Measurements from ENCODE around the gene ALDOA.

Gene ALDOA

DNA sequence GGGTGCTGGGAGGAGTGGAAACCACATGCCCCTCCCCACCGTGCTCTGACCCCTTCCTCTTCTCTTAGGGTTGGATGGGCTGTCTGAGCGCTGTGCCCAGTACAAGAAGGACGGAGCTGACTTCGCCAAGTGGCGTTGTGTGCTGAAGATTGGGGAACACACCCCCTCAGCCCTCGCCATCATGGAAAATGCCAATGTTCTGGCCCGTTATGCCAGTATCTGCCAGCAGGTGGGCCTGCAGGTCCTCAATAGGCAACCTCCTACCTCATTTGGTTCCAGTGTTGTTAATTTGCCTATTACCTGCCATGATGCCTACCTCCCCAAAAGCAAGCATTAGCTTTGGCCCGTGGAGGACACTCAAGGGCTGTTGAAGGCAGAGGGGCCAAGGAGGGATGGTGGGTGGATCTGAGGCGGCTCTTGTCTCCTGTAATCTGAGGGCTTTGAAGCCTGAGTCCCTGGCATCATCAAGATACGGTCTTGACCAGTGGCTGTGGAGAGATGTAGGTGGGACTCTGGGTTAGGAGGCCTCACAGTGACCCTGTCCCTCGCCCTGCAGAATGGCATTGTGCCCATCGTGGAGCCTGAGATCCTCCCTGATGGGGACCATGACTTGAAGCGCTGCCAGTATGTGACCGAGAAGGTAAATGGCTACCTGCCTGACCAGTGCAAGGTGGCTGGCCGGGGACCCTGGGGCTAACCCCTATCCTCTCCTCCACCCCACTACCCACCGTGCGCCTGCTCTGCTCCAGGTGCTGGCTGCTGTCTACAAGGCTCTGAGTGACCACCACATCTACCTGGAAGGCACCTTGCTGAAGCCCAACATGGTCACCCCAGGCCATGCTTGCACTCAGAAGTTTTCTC is 3.4 kb downstream of the ALDOA start:
- no peak for DNase-seq (ENCODE audit: insufficient read length, low spot score)
- no peak for FAIRE-seq

DNA sequence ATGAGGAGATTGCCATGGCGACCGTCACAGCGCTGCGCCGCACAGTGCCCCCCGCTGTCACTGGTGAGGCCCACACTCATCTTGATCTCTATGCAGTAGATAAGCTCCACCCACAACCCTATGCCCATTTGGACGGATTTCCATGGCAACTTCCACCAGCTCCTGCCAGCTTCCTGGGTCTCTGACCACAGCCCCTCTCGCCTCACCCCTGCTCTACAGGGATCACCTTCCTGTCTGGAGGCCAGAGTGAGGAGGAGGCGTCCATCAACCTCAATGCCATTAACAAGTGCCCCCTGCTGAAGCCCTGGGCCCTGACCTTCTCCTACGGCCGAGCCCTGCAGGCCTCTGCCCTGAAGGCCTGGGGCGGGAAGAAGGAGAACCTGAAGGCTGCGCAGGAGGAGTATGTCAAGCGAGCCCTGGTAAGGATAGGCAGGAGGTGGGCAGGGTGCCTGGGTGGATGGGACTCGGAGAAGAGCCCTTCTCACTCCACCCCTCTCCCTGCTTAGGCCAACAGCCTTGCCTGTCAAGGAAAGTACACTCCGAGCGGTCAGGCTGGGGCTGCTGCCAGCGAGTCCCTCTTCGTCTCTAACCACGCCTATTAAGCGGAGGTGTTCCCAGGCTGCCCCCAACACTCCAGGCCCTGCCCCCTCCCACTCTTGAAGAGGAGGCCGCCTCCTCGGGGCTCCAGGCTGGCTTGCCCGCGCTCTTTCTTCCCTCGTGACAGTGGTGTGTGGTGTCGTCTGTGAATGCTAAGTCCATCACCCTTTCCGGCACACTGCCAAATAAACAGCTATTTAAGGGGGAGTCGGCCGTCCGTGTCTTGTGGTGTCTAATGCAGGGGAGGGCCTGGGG is 4.3 kb downstream of the ALDOA start:
- FAIRE-seq (no peak), DNase-seq (ENCODE audit: insufficient read length, low spot score) (no peak)

DNA sequence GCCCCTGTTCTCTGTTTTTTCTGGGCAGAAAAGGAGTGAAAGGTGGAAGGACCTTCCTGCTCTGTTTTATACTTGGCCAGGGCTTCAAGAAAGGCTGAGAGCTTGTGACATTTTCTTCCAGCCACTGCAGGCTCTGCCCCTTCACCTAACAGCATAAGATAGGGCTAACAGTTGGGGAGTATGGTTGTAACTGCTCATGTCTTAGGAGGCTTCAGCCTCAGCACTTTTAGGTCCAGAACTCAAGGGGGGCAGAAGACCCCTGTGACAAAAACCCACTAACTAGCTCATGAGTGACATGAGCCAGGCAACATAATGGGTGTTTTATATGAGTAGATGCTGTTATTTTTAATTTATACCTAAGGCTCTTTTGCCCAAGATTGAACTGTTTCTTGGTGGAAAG is 4.9 kb downstream of the ALDOA start:
- no peak for FAIRE-seq
- no peak for DNase-seq (ENCODE audit: insufficient read length, low spot score)

DNA sequence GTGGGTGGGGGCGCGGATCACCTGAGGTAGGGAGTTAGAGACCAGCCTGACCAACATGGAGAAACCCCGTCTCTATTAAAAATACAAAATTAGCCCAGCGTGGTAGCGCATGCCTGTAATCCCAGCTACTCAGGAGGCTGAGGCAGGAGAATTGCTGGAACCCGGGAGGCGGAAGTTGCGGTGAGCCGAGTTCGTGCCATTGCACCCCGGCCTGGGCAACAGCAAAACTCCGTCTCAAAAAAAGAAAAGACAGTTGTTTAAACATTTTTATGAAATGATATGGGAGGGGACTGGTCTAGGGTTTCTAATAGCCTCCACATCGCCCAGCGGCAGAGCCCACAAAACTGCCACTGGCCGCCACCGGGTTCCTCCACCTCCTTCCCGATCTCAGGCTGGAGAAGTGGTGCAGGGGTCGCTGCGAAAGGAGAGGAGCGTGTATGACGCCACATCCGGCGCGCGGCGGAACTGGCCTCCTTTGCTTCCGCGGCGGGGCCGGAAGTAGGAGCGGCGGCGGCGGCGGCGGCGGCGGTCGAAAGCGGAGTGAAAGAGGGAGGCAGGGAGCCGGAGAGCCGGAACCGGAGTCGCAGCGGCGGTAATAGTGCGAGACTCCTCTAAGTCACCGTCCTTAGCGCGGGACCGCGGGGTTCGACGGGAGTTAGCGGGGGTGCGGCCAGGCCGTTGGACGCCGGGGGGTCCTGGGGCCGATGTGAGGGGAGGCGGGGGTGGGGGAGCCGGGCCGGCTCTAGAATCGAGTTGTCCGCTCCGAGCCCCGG is 10.1 kb downstream of the ALDOA start, which contains the start of gene PPP4C:
TSS of gene PPP4C (plus strand) at position 492 of the 773 bp plus-strand sequence. CDS start 384 bp downstream, outside the sequence.
- FAIRE-seq, result peak; percentile 33

GRCh38 chr16:30076276-30076791 is 10.8 kb downstream of the ALDOA start:
- no peak for DNase-seq (ENCODE audit: insufficient read length, low spot score)
- FAIRE-seq, result no peak

More for the DNA sequence above, 10.1 kb downstream of the ALDOA start, which contains the start of gene PPP4C:
- peak; percentile 98 for DNase-seq (ENCODE audit: insufficient read length, low spot score)

GRCh38 chr16:30077656-30078055 is 12.1 kb downstream of the ALDOA start:
- no peak for DNase-seq (ENCODE audit: insufficient read length, low spot score)

GRCh38 chr16:30078744-30079143 is 13.2 kb downstream of the ALDOA start:
- DNase-seq (ENCODE audit: insufficient read length, low spot score) (no peak), FAIRE-seq (no peak)

More at GRCh38 chr16:30077656-30078055, 12.1 kb downstream of the ALDOA start:
- no peak for FAIRE-seq

DNA sequence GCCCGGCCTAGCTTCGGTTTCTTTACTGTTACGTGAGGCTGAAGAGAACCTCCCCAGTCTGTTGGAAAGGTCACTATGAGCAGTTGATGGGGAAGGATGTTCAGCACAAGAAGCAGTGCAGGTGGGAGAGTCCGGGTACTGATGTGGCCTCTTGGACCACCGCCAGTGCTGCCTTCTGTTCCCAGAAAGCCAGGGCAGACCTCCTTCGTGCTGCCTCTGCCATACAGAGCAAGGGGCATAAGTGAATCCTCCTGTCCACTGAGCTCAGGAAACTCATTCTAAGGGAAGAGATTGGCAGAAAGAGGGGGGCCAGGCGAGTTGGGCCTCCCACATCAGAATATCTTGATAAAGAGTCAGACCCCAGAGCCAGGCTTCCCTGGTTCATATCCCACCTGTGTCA is 13.9 kb downstream of the ALDOA start:
- FAIRE-seq, result no peak

GRCh38 chr16:30082545-30083090 is 17.1 kb downstream of the ALDOA start:
- no peak for FAIRE-seq
- DNase-seq (ENCODE audit: insufficient read length, low spot score), result no peak

More for the DNA sequence above, 13.9 kb downstream of the ALDOA start:
- DNase-seq (ENCODE audit: insufficient read length, low spot score), result no peak

DNA sequence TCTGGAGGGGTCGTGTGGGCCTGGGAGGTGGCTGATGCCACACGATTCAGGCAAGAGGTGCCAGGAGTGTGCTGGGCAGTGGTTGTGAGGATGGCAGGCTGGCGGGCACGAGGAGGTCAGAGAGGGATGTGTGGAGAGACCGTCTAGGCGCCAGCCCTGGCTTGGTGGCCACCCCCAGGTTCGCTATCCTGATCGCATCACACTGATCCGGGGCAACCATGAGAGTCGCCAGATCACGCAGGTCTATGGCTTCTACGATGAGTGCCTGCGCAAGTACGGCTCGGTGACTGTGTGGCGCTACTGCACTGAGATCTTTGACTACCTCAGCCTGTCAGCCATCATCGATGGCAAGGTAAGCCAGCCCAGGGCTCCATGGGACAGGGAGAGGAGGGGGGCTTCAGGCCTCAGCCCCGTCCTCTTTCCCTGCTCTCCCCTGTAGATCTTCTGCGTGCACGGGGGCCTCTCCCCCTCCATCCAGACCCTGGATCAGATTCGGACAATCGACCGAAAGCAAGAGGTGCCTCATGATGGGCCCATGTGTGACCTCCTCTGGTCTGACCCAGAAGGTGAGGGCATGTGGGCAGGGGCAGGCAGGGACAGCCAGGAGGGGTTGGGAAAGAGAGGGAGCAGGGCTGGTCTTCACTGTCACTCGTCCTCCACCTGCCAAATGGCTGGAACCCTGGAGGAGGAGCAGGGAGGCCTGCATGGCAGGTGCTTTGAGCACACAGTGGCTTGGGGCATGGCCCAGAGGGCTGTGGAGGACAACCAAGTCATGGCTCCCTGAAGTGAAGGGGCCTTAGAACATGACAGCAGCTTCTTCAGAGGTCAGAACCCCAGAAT is 17.9 kb downstream of the ALDOA start:
- FAIRE-seq, result no peak

DNA sequence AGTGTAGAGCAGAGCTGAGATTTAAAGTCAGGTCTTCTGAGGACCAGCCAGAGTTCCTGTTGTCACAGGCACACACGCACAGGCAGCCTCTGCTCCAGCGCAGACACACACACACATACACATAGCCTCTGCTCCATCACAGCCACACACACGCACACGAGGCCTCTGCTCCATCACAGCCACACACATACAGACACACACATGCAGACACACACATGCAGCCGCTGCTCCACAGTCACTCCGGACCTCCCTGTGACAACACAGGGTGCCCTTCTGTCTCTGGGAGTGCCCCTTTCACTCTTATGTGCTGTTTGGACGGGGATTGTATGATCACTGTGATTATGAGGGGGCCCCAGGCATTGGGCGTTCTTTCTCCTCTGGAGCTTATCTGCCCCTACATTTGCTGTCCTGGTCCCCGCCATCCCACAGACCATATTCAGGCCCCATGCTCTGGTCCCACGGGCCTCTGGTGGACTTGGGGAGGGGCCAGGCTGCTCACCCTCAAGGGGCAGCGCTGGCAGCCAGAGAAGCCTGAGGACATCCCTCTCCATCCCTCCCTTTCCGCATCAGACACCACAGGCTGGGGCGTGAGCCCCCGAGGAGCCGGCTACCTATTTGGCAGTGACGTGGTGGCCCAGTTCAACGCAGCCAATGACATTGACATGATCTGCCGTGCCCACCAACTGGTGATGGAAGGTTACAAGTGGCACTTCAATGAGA is 18.7 kb downstream of the ALDOA start:
- DNase-seq (ENCODE audit: insufficient read length, low spot score) (no peak), FAIRE-seq (no peak)

More for the DNA sequence above, 17.9 kb downstream of the ALDOA start:
- no peak for DNase-seq (ENCODE audit: insufficient read length, low spot score)

- FAIRE-seq, result no peak
- DNase-seq (ENCODE audit: insufficient read length, low spot score), result no peak
These were observed 19.2 kb downstream of the ALDOA start for GRCh38 chr16:30084816-30085159.

- FAIRE-seq, result no peak
- DNase-seq (ENCODE audit: insufficient read length, low spot score), result no peak
These were observed 19.7 kb downstream of the ALDOA start for GRCh38 chr16:30085247-30085646.

- FAIRE-seq, result no peak
- DNase-seq (ENCODE audit: insufficient read length, low spot score), result no peak
These were observed 20.3 kb downstream of the ALDOA start for GRCh38 chr16:30085820-30086219.

- FAIRE-seq (no peak), DNase-seq (ENCODE audit: insufficient read length, low spot score) (no peak)
These were observed 21.0 kb downstream of the ALDOA start for GRCh38 chr16:30086291-30087140.

GRCh38 chr16:30087181-30087898 is 21.8 kb downstream of the ALDOA start:
- DNase-seq (ENCODE audit: insufficient read length, low spot score) (no peak), FAIRE-seq (no peak)

DNA sequence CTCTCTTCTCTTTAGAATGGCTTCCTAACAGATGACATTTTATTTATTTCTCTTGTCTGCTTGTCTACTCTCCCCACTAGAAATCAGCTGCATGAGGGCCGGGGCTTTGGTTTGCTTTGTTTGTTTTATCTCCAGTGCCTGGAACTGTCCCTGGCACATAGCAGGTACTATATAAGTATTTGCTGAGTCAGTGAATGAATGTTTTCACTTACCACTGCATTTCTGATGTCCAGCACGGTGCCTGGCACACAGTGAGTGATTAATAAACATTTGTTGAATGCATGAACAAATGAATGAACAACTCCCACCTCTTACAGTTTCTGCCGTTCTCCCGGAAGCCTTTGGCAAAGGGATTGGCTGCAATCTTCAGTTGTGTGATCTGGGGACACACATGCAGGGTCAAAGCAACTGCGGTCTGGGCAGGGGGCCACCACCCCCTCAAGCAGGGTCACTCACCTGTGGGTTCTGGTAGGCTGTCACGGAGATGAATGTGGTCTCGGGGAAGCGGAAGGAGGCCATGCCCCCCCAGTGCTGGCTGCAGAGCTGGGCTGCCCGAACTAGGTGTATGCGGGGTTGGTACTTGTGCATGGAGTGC is 22.8 kb downstream of the ALDOA start:
- FAIRE-seq (no peak), DNase-seq (ENCODE audit: insufficient read length, low spot score) (no peak)
